Loucy (cell line): Measurements from ENCODE around the gene PSME3.

ENCODE experiments used
- H2AFZ ChIP-seq: fragments of 200-600 bp; sonication (generic); 2 replicates; pipeline ENCODE4 v1.6.0; 2016; ENCODE audit warnings: antibody characterized with exemption, mild to moderate bottlenecking, low read length, moderate library complexity
- H3F3A ChIP-seq: fragments of 200-600 bp; 2 replicates; pipeline ENCODE4 v1.6.0; 2016; ENCODE audit warnings: antibody characterized with exemption, low read depth, mild to moderate bottlenecking
- H3K27me3 ChIP-seq: fragments of 200-600 bp; sonication (generic); 2 replicates; pipeline ENCODE4 v1.6.1; 2014; ENCODE audit warnings: low read length, mild to moderate bottlenecking; ENCODE audit not compliant: insufficient read depth, poor library complexity, severe bottlenecking
- H3K36me3 ChIP-seq: fragments of 200-600 bp; sonication (generic); 2 replicates; pipeline ENCODE4 v1.6.1; 2016; ENCODE audit warnings: low read length; ENCODE audit not compliant: insufficient read depth
- H3K4me1 ChIP-seq: fragments of 200-600 bp; sonication (generic); 2 replicates; pipeline ENCODE4 v1.5.1; 2014; ENCODE audit warnings: low read length, mild to moderate bottlenecking; ENCODE audit not compliant: insufficient read depth, poor library complexity, severe bottlenecking
- H3K4me2 ChIP-seq: fragments of 200-600 bp; sonication (generic); 2 replicates; pipeline ENCODE4 v1.6.0; 2014; ENCODE audit warnings: antibody characterized with exemption, low read length, low read depth, mild to moderate bottlenecking; ENCODE audit not compliant: poor library complexity, severe bottlenecking
- H3K4me3 ChIP-seq: fragments of 200-600 bp; sonication (generic); 2 replicates; pipeline ENCODE4 v1.5.1; 2014; ENCODE audit warnings: low read length, mild to moderate bottlenecking, mixed read lengths; ENCODE audit not compliant: poor library complexity, severe bottlenecking
- H3K79me2 ChIP-seq: fragments of 200-600 bp; sonication (generic); 2 replicates; pipeline ENCODE4 v1.6.1; 2014; ENCODE audit warnings: low read length; ENCODE audit not compliant: insufficient read depth
- H3K9ac ChIP-seq: fragments of 200-600 bp; sonication (generic); 2 replicates; pipeline ENCODE4 v1.6.0; 2014; ENCODE audit warnings: mild to moderate bottlenecking, low read depth, low read length, moderate library complexity; ENCODE audit not compliant: poor library complexity, severe bottlenecking
- H3K9me2 ChIP-seq: fragments of 200-600 bp; sonication (generic); replicated peaks from 2 replicates; pipeline ENCODE4 v1.6.1; 2016; ENCODE audit warnings: low read depth, low read length, mixed read lengths
- H3K9me3 ChIP-seq: fragments of 200-600 bp; sonication (generic); 2 replicates; pipeline ENCODE4 v1.6.1; 2014; ENCODE audit warnings: mild to moderate bottlenecking, antibody characterized with exemption, low read length, low read depth; ENCODE audit not compliant: insufficient read depth
- H4K20me1 ChIP-seq: fragments of 200-600 bp; sonication (generic); 2 replicates; pipeline ENCODE4 v1.6.0; 2014; ENCODE audit warnings: antibody characterized with exemption, low read length, mild to moderate bottlenecking; ENCODE audit not compliant: insufficient read depth, poor library complexity, severe bottlenecking
- CTCF ChIP-seq: fragments of 200-600 bp; sonication (generic); conservative IDR thresholded peaks from 2 replicates; pipeline ENCODE4 v1.5.1; 2014; ENCODE audit warnings: mild to moderate bottlenecking, antibody characterized with exemption, low read length
- EZH2phosphoT487 ChIP-seq: fragments of 200-600 bp; IDR thresholded peaks from 2 replicates; pipeline ENCODE4 v1.6.1; 2018; ENCODE audit warnings: antibody characterized with exemption, mild to moderate bottlenecking, moderate library complexity, borderline replicate concordance

Gene PSME3

GRCh38 chr17:42852351-42852750, 19.2 kb downstream of the PSME3 start:
- H4K20me1 ChIP-seq: no peaks in the 10 kb centered on the region
- no peak for TF ChIP-seq EZH2phosphoT487
- TF ChIP-seq CTCF: no peak
- H3K79me2 ChIP-seq: no peaks in the 10 kb centered on the region
- H3K9me2 ChIP-seq: no peaks in the 10 kb centered on the region
- no peak overlapping the region for H3K4me3 ChIP-seq
- no peaks in the 10 kb centered on the region for H3K36me3 ChIP-seq
- H3F3A ChIP-seq: no peaks in the 10 kb centered on the region
- H3K4me2 ChIP-seq: no peak overlapping the region
- no peaks in the 10 kb centered on the region for H3K4me1 ChIP-seq
- H3K27me3 ChIP-seq: no peaks in the 10 kb centered on the region
- H2AFZ ChIP-seq: no peak overlapping the region
- no peaks in the 10 kb centered on the region for H3K9me3 ChIP-seq
- H3K9ac ChIP-seq: no peak overlapping the region

- Histone ChIP-seq H3K9ac (no peak overlapping the region), H3K4me2 (no peak overlapping the region)
Measured at GRCh38 chr17:42853004-42853403, 19.8 kb downstream of the PSME3 start.

GRCh38 chr17:42853597-42853967, 20.4 kb downstream of the PSME3 start:
- H3K4me2 ChIP-seq: no peak overlapping the region
- H3K4me1 ChIP-seq: no peaks in the 10 kb centered on the region
- H3K79me2 ChIP-seq: no peaks in the 10 kb centered on the region
- no peaks in the 10 kb centered on the region for H3F3A ChIP-seq
- H3K36me3 ChIP-seq: no peaks in the 10 kb centered on the region
- H3K9me3 ChIP-seq: no peaks in the 10 kb centered on the region
- no peak overlapping the region for H2AFZ ChIP-seq
- no peaks in the 10 kb centered on the region for H3K9me2 ChIP-seq
- no peaks in the 10 kb centered on the region for H3K27me3 ChIP-seq
- H3K4me3 ChIP-seq: no peak overlapping the region
- no peaks in the 10 kb centered on the region for H4K20me1 ChIP-seq
- no peak for TF ChIP-seq CTCF
- TF ChIP-seq EZH2phosphoT487: no peak
- no peak overlapping the region for H3K9ac ChIP-seq

More at GRCh38 chr17:42853004-42853403, 19.8 kb downstream of the PSME3 start:
- no peak overlapping the region for H3K4me3 ChIP-seq
- H3K4me1 ChIP-seq: no peaks in the 10 kb centered on the region
- no peaks in the 10 kb centered on the region for H3K9me3 ChIP-seq
- no peaks in the 10 kb centered on the region for H3F3A ChIP-seq
- no peaks in the 10 kb centered on the region for H3K27me3 ChIP-seq
- no peaks in the 10 kb centered on the region for H3K79me2 ChIP-seq
- no peak overlapping the region for H2AFZ ChIP-seq
- TF ChIP-seq CTCF (no peak), EZH2phosphoT487 (no peak)
- no peaks in the 10 kb centered on the region for H4K20me1 ChIP-seq
- H3K36me3 ChIP-seq: no peaks in the 10 kb centered on the region
- no peaks in the 10 kb centered on the region for H3K9me2 ChIP-seq
